Measurements from ENCODE around the gene GSTT4.
"Not testable (repeated sequence)": the region's sequence is repeated elsewhere in the genome, so short reads cannot be mapped to it uniquely, and the experiment has no call there.

GRCh38 chr22:23966094-23966493 lies 39.2 kb downstream of the GSTT4 start:
- TF ChIP-seq POLR2A (IDR thresholded peaks at IDR 0.05; ENCODE audit: low read depth, low read length); POLR2AphosphoS5 (IDR thresholded peaks at IDR 0.05; ENCODE audit: low read depth, low read length); TAF1 (IDR thresholded peaks at IDR 0.05; ENCODE audit: borderline replicate concordance, low read depth, low read length): not testable (repeated sequence)
